NCI-H146 treated with DMSO at 0.1 percent for 48 hours (cell line): ENCODE measurements around the gene BTN2A1.
"Not testable (repeated sequence)": the region's sequence is repeated elsewhere in the genome, so short reads cannot be mapped to it uniquely, and the experiment has no call there.

Experiments used
- DNase-seq: peaks from one replicate; lab custom pipeline; 2025; ENCODE audit not compliant: unreplicated experiment; lab: John Stamatoyannopoulos, UW

BTN2A1 gene

GRCh38 chr6:26457806-26458688, at the start of gene BTN2A1:
Gene BTN2A1 (plus strand): TSS chr6:26457955. CDS start chr6:26458637, 682 bp downstream.
- peak; percentile 73 for DNase-seq

GRCh38 chr6:26408828-26409730, 48.7 kb upstream of the BTN2A1 start:
- DNase-seq = no peak

GRCh38 chr6:26411751-26412150, 46.0 kb upstream of the BTN2A1 start:
- DNase-seq = no peak

- DNase-seq = no peak
These were observed 45.5 kb upstream of the BTN2A1 start for GRCh38 chr6:26412228-26412627.

- DNase-seq = no peak
These were observed 44.8 kb upstream of the BTN2A1 start for GRCh38 chr6:26412954-26413353.

GRCh38 chr6:26414281-26414680, 43.5 kb upstream of the BTN2A1 start:
- DNase-seq = no peak

- no peak for DNase-seq
These were observed 42.6 kb upstream of the BTN2A1 start for GRCh38 chr6:26415036-26415614.

- DNase-seq = no peak
These were observed 42.0 kb upstream of the BTN2A1 start for GRCh38 chr6:26415791-26416190.

GRCh38 chr6:26416288-26416687, 41.5 kb upstream of the BTN2A1 start:
- no peak for DNase-seq

GRCh38 chr6:26418077-26418476, 39.7 kb upstream of the BTN2A1 start:
- DNase-seq = not testable (repeated sequence)

- DNase-seq = not testable (repeated sequence)
These were observed 39.0 kb upstream of the BTN2A1 start for GRCh38 chr6:26418795-26419194.

- no peak for DNase-seq
These were observed 37.0 kb upstream of the BTN2A1 start for GRCh38 chr6:26420688-26421171.

GRCh38 chr6:26421259-26422144, 36.3 kb upstream of the BTN2A1 start:
- peak; percentile 61 for DNase-seq

GRCh38 chr6:26422329-26422728, 35.4 kb upstream of the BTN2A1 start:
- DNase-seq = no peak

- DNase-seq = no peak
These were observed 30.9 kb upstream of the BTN2A1 start for GRCh38 chr6:26426691-26427450.

GRCh38 chr6:26427451-26427809, 30.3 kb upstream of the BTN2A1 start:
- no peak for DNase-seq

GRCh38 chr6:26428206-26428605, 29.5 kb upstream of the BTN2A1 start:
- DNase-seq = no peak

- no peak for DNase-seq
These were observed 27.0 kb upstream of the BTN2A1 start for GRCh38 chr6:26430787-26431186.
